MM.1S (cell line): ENCODE results near the gene INPP5J.
"Not testable (repeated sequence)": the region's sequence is repeated elsewhere in the genome, so short reads cannot be mapped to it uniquely, and the experiment has no call there.

ENCODE experiments used
- DNase-seq: peaks from one replicate; pipeline ENCODE4 v3.0.0-alpha.2; 2015
- H2AFZ ChIP-seq: fragments of 300-600 bp; sonication (generic); 2 replicates; pipeline ENCODE4 v1.6.0; 2016; ENCODE audit warnings: antibody characterized with exemption, low read length
- H3F3A ChIP-seq: fragments of 300-600 bp; sonication (generic); 2 replicates; pipeline ENCODE4 v1.6.1; 2016; ENCODE audit warnings: mild to moderate bottlenecking, antibody characterized with exemption, low read length, moderate library complexity, mixed read lengths; ENCODE audit not compliant: insufficient read depth
- H3K27ac ChIP-seq: fragments of 300-600 bp; sonication (generic); 2 replicates; pipeline ENCODE4 v1.5.1; 2016; ENCODE audit warnings: mild to moderate bottlenecking, low read length
- H3K27me3 ChIP-seq: fragments of 300-600 bp; sonication (generic); replicated peaks from 2 replicates; pipeline ENCODE4 v1.6.0; 2016; ENCODE audit warnings: low read length; ENCODE audit not compliant: insufficient read depth
- H3K36me3 ChIP-seq: fragments of 300-600 bp; sonication (generic); replicated peaks from 2 replicates; pipeline ENCODE4 v1.6.1; 2016; ENCODE audit warnings: mild to moderate bottlenecking, low read length, mixed read lengths; ENCODE audit not compliant: insufficient read depth
- H3K4me1 ChIP-seq: fragments of 300-600 bp; sonication (generic); 2 replicates; pipeline ENCODE4 v1.6.1; 2016; ENCODE audit warnings: low read length, mixed read lengths
- H3K4me2 ChIP-seq: fragments of 300-600 bp; sonication (generic); 2 replicates; pipeline ENCODE4 v1.6.0; 2016; ENCODE audit warnings: low read depth, low read length
- H3K4me3 ChIP-seq: fragments of 300-600 bp; sonication (generic); 2 replicates; pipeline ENCODE4 v1.5.1; 2016; ENCODE audit warnings: low read length, mixed read lengths
- H3K79me2 ChIP-seq: fragments of 300-600 bp; sonication (generic); 2 replicates; pipeline ENCODE4 v1.6.1; 2016; ENCODE audit warnings: mixed run types, low read length, mixed read lengths
- H3K9ac ChIP-seq: fragments of 300-600 bp; sonication (generic); 2 replicates; pipeline ENCODE4 v1.6.1; 2016; ENCODE audit warnings: low read length, mixed read lengths
- H3K9me2 ChIP-seq: fragments of 300-600 bp; sonication (generic); replicated peaks from 2 replicates; pipeline ENCODE4 v1.6.1; 2016; ENCODE audit warnings: mild to moderate bottlenecking, low read length, mixed read lengths; ENCODE audit not compliant: insufficient read depth
- H3K9me3 ChIP-seq: fragments of 300-600 bp; sonication (generic); replicated peaks from 2 replicates; pipeline ENCODE4 v1.6.1; 2016; ENCODE audit warnings: mild to moderate bottlenecking, low read length, mixed read lengths; ENCODE audit not compliant: insufficient read depth
- H4K20me1 ChIP-seq: fragments of 300-600 bp; sonication (generic); 2 replicates; pipeline ENCODE4 v1.6.1; 2016; ENCODE audit warnings: mild to moderate bottlenecking, low read length, moderate library complexity, mixed read lengths; ENCODE audit not compliant: insufficient read depth
- EZH2 ChIP-seq: fragments of 300-600 bp; sonication (generic); optimal IDR thresholded peaks from 2 replicates; pipeline ENCODE3; 2017; ENCODE audit warnings: low read depth, mild to moderate bottlenecking, antibody characterized with exemption, low read length, mixed read lengths
- EZH2phosphoT487 ChIP-seq: fragments of 300-600 bp; sonication (generic); IDR thresholded peaks from 2 replicates; pipeline ENCODE4 v1.6.1; 2018; ENCODE audit warnings: antibody characterized with exemption, low read length
- TF ChIP-seq, protein P1 (sequence below): fragments of 300-600 bp; sonication (generic); IDR thresholded peaks from 2 replicates; pipeline ENCODE4 v1.5.1; 2016; ENCODE audit warnings: antibody characterized with exemption, low read length, mixed read lengths

Gene INPP5J

DNA sequence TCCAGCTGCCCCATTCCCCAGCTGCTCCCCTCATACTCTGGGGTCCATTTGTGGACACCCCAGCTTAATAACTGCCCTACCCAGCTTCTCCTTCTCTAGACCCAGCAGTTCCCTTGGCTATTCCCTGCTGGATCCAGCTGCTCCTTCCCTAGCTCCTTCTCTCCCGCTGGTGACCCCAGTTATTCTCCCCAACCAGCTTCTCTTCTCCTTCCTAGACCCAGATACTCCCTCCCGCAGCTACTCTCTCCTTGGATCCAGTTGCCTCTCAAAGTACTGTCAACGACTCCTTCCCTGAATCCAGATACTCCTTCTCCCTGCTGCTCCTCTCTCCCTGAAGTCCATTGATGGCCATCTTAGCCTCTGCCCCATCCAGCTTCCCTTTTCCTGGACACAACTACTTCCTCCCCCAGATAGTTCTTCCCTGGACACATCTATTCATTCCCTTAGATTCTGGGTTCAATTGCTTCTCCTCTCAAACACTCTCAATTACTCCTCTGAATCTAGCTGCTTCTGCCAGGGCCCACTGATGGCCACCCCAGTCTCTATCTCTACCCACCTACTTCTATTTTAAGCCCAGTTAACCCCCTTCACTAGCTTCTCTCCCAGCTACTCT lies 27.0 kb upstream of the INPP5J start:
- Histone ChIP-seq H3K27me3 (no peaks in the 10 kb centered on the region), H3F3A (no peaks in the 10 kb centered on the region), H3K4me1 (no peaks in the 10 kb centered on the region), H3K27ac (no peak overlapping the region), H3K36me3 (no peaks in the 10 kb centered on the region), H3K4me3 (no peak overlapping the region), H2AFZ (no peak overlapping the region), H3K9ac (no peak overlapping the region), H3K79me2 (no peaks in the 10 kb centered on the region), H4K20me1 (no peaks in the 10 kb centered on the region), H3K9me2 (no peaks in the 10 kb centered on the region), H3K4me2 (no peak overlapping the region), H3K9me3 (no peaks in the 10 kb centered on the region)
- no peak for DNase-seq
- TF ChIP-seq EZH2 (no peak), EZH2phosphoT487 (no peak)
- TF ChIP-seq, protein P1, sequence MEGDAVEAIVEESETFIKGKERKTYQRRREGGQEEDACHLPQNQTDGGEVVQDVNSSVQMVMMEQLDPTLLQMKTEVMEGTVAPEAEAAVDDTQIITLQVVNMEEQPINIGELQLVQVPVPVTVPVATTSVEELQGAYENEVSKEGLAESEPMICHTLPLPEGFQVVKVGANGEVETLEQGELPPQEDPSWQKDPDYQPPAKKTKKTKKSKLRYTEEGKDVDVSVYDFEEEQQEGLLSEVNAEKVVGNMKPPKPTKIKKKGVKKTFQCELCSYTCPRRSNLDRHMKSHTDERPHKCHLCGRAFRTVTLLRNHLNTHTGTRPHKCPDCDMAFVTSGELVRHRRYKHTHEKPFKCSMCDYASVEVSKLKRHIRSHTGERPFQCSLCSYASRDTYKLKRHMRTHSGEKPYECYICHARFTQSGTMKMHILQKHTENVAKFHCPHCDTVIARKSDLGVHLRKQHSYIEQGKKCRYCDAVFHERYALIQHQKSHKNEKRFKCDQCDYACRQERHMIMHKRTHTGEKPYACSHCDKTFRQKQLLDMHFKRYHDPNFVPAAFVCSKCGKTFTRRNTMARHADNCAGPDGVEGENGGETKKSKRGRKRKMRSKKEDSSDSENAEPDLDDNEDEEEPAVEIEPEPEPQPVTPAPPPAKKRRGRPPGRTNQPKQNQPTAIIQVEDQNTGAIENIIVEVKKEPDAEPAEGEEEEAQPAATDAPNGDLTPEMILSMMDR, result no peak

DNA sequence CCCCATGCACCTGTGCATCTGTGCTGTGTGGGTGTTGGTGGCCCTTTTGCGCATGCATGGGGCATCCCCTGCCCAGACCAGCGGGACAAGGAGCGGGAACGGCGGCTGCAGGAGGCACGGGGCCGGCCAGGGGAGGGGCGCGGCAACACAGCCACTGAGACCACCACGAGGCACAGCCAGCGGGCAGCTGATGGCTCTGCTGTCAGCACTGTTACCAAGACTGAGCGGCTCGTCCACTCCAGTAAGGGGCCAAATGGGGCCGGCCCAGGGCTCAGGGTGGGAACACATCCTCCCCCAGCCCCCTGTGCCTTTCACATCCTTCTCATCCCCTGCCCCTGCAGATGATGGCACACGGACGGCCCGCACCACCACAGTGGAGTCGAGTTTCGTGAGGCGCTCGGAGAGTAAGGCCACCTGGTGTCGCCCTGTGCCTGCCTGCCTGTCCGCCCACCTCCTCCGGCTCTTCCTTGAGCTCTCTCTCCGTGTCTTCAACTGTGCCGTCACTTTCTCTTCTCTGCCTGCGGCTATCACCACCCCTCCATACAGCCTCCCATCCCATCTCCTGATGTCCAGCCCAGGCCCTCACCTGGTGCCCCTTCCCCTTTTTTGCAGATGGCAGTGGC lies 26.0 kb upstream of the INPP5J start:
- no peak for DNase-seq
- Histone ChIP-seq H3K4me2 (no peak overlapping the region), H4K20me1 (no peaks in the 10 kb centered on the region), H3K4me3 (no peak overlapping the region), H3K4me1 (no peaks in the 10 kb centered on the region), H3K9me2 (no peaks in the 10 kb centered on the region), H3K9ac (no peak overlapping the region), H2AFZ (no peak overlapping the region), H3K36me3 (no peaks in the 10 kb centered on the region), H3F3A (no peaks in the 10 kb centered on the region), H3K27ac (no peak overlapping the region), H3K79me2 (no peaks in the 10 kb centered on the region), H3K9me3 (no peaks in the 10 kb centered on the region), H3K27me3 (no peaks in the 10 kb centered on the region)
- no peak for TF ChIP-seq EZH2phosphoT487
- TF ChIP-seq EZH2, result no peak
- TF ChIP-seq, protein P1, result no peak

DNA sequence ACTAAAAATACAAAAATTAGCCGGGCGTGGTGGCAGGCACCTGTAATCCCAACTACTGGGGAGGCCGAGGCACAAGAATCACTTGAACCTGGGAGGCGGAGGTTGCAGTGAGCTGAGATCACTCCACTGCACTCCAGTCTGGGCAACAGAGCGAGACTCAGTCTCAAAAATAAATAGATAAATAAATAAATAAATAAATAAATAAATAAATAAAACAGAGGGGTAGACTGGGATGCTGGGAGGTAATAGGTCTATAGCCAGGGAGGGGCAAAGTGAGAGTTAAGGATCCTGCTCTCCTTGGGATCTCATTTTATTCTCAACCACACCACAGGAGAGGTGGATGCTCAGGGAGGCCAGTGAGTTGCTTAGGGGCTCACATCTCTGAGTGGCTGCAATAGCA lies 25.2 kb upstream of the INPP5J start:
- H3K27me3 ChIP-seq, H3F3A ChIP-seq, H3K4me1 ChIP-seq, H3K4me2 ChIP-seq, H3K4me3 ChIP-seq, H3K79me2 ChIP-seq, H3K9ac ChIP-seq, H3K36me3 ChIP-seq, DNase-seq, H2AFZ ChIP-seq, H4K20me1 ChIP-seq, H3K9me2 ChIP-seq, H3K9me3 ChIP-seq, H3K27ac ChIP-seq: not testable (repeated sequence)

DNA sequence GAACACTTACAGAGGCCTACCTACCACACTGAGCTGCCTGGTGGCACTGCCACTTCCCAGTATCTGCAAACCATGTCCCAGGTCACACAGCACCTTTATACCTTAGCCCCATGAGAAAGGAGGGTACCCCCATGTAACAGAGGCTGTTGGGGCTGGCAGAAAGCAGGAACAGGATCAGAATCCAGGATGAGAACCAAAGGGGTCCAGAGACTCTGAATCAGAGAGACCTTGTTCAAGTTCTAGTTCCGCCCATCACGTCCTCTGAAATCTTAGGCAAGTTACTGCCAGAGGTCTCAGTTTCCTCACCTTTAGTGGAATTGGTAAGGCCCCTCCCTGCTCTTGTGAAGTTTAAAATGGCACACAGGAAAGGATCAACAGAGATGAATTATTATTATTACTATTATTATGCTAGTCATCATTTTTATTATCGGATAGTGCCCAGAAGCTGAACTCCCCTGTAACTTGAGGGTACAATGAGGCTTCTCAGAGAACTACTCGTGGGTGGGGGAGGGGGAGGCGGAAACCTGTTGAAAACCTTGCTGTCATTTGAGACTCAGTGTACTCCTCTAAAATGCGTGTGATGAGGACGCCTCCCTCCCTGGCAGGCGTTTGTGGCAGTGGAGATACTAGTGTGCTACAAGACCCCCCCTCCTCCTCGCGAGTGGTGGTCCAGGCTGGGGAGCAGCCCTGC lies 24.7 kb upstream of the INPP5J start:
- no peaks in the 10 kb centered on the region for H3K36me3 ChIP-seq
- H2AFZ ChIP-seq, result no peak overlapping the region
- no peak overlapping the region for H3K4me3 ChIP-seq
- H3K9me2 ChIP-seq, result no peaks in the 10 kb centered on the region
- H3K27ac ChIP-seq, result no peak overlapping the region
- no peaks in the 10 kb centered on the region for H3K79me2 ChIP-seq
- H3K4me1 ChIP-seq, result no peaks in the 10 kb centered on the region
- no peaks in the 10 kb centered on the region for H3K27me3 ChIP-seq
- H3K4me2 ChIP-seq, result no peak overlapping the region
- H4K20me1 ChIP-seq, result no peaks in the 10 kb centered on the region
- H3F3A ChIP-seq, result no peaks in the 10 kb centered on the region
- TF ChIP-seq EZH2phosphoT487, result no peak
- TF ChIP-seq EZH2, result no peak
- H3K9me3 ChIP-seq, result no peaks in the 10 kb centered on the region
- no peak overlapping the region for H3K9ac ChIP-seq
- no peak for DNase-seq
